HL-60 (cell line): ENCODE measurements around the gene HDHD5.

ENCODE experiments used
- DNase-seq, 2 experiments: peaks; one replicate each; pipeline ENCODE4 v3.0.0-alpha.2; 2010 to 2020; ENCODE audit warnings: low read depth in 1 of 2, low spot score in 1 of 2
- H3K27ac ChIP-seq: fragments of 250-450 bp; sonication (Bioruptor Pico); replicated peaks from 2 replicates; pipeline ENCODE4 v1.5.1; 2020; ENCODE audit warnings: mild to moderate bottlenecking, moderate library complexity
- H3K27me3 ChIP-seq: fragments of 250-450 bp; sonication (Bioruptor Pico); 2 replicates; pipeline ENCODE4 v1.5.1; 2021; ENCODE audit warnings: mild to moderate bottlenecking, moderate library complexity; ENCODE audit not compliant: insufficient read depth, poor library complexity, severe bottlenecking
- H3K4me3 ChIP-seq: replicated peaks from 2 replicates; pipeline ENCODE4 v1.5.1; 2011; ENCODE audit warnings: mild to moderate bottlenecking, control low read depth, low read length; ENCODE audit not compliant: insufficient read depth
- GABPA ChIP-seq: IDR thresholded peaks from 2 replicates; pipeline ENCODE4 v1.6.1; 2012; ENCODE audit warnings: low read depth
- POLR2AphosphoS5 ChIP-seq: IDR thresholded peaks from 2 replicates; pipeline ENCODE4 v1.6.1; 2012; ENCODE audit warnings: low read depth
- SPI1 ChIP-seq: IDR thresholded peaks from 2 replicates; pipeline ENCODE4 v1.6.1; 2012; ENCODE audit warnings: low read depth, mild to moderate bottlenecking, borderline replicate concordance
- TF ChIP-seq, protein P1 (sequence below): IDR thresholded peaks from 2 replicates; pipeline ENCODE4 v1.6.1; 2012; ENCODE audit warnings: low read depth; ENCODE audit not compliant: insufficient replicate concordance
- TF ChIP-seq, protein P2 (sequence below): IDR thresholded peaks from one replicate; pipeline ENCODE4 v1.5.1; 2011; ENCODE audit warnings: low read length, control low read depth, inconsistent platforms; ENCODE audit not compliant: insufficient read depth

The HDHD5 gene

GRCh38 chr22:17097701-17098100 is 61.4 kb downstream of the HDHD5 start:
- DNase-seq = no peak
- Histone ChIP-seq H3K4me3 (no peak overlapping the region), H3K27ac (peak overlapping the region; percentile 49), H3K27me3 (no peaks in the 10 kb centered on the region)
- TF ChIP-seq POLR2AphosphoS5 = no peak
- TF ChIP-seq SPI1 = no peak
- no peak for TF ChIP-seq GABPA
- TF ChIP-seq, protein P1, sequence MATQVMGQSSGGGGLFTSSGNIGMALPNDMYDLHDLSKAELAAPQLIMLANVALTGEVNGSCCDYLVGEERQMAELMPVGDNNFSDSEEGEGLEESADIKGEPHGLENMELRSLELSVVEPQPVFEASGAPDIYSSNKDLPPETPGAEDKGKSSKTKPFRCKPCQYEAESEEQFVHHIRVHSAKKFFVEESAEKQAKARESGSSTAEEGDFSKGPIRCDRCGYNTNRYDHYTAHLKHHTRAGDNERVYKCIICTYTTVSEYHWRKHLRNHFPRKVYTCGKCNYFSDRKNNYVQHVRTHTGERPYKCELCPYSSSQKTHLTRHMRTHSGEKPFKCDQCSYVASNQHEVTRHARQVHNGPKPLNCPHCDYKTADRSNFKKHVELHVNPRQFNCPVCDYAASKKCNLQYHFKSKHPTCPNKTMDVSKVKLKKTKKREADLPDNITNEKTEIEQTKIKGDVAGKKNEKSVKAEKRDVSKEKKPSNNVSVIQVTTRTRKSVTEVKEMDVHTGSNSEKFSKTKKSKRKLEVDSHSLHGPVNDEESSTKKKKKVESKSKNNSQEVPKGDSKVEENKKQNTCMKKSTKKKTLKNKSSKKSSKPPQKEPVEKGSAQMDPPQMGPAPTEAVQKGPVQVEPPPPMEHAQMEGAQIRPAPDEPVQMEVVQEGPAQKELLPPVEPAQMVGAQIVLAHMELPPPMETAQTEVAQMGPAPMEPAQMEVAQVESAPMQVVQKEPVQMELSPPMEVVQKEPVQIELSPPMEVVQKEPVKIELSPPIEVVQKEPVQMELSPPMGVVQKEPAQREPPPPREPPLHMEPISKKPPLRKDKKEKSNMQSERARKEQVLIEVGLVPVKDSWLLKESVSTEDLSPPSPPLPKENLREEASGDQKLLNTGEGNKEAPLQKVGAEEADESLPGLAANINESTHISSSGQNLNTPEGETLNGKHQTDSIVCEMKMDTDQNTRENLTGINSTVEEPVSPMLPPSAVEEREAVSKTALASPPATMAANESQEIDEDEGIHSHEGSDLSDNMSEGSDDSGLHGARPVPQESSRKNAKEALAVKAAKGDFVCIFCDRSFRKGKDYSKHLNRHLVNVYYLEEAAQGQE = no peak
- TF ChIP-seq, protein P2, sequence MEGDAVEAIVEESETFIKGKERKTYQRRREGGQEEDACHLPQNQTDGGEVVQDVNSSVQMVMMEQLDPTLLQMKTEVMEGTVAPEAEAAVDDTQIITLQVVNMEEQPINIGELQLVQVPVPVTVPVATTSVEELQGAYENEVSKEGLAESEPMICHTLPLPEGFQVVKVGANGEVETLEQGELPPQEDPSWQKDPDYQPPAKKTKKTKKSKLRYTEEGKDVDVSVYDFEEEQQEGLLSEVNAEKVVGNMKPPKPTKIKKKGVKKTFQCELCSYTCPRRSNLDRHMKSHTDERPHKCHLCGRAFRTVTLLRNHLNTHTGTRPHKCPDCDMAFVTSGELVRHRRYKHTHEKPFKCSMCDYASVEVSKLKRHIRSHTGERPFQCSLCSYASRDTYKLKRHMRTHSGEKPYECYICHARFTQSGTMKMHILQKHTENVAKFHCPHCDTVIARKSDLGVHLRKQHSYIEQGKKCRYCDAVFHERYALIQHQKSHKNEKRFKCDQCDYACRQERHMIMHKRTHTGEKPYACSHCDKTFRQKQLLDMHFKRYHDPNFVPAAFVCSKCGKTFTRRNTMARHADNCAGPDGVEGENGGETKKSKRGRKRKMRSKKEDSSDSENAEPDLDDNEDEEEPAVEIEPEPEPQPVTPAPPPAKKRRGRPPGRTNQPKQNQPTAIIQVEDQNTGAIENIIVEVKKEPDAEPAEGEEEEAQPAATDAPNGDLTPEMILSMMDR = no peak

GRCh38 chr22:17097062-17097461 is 62.0 kb downstream of the HDHD5 start:
- peak in 1 of 2 experiments; percentile 37 for DNase-seq
- TF ChIP-seq, protein P2 = no peak
- TF ChIP-seq, protein P1 = no peak
- no peak for TF ChIP-seq GABPA
- no peak for TF ChIP-seq POLR2AphosphoS5
- TF ChIP-seq SPI1 = no peak
- peak overlapping the region; percentile 49; the same call in 1 of the 2 replicates for H3K27ac ChIP-seq
- H3K4me3 ChIP-seq = no peak overlapping the region
- no peaks in the 10 kb centered on the region for H3K27me3 ChIP-seq

GRCh38 chr22:17096071-17096470 is 63.0 kb downstream of the HDHD5 start:
- H3K27ac ChIP-seq = peak overlapping the region; percentile 35
- TF ChIP-seq GABPA (no peak), SPI1 (no peak), POLR2AphosphoS5 (no peak)
- TF ChIP-seq, protein P1 = no peak
- TF ChIP-seq, protein P2 = no peak

More at GRCh38 chr22:17096071-17096470, 63.0 kb downstream of the HDHD5 start:
- Histone ChIP-seq H3K27me3 (no peaks in the 10 kb centered on the region), H3K4me3 (no peak overlapping the region)
- DNase-seq = no peak
